DOHH2 (cell line): ENCODE data around the gene ACOX3.

Experiments used
- H3F3A ChIP-seq: fragments of 200-600 bp; sonication (generic), shearing (Covaris generic); 2 replicates; pipeline ENCODE4 v1.6.0; 2016; ENCODE audit warnings: antibody characterized with exemption, mild to moderate bottlenecking; ENCODE audit not compliant: control insufficient read depth, insufficient read depth
- H3K27ac ChIP-seq: fragments of 200-600 bp; sonication (generic); 2 replicates; pipeline ENCODE4 v1.5.1; 2014; ENCODE audit warnings: low read depth, mild to moderate bottlenecking, low read length, moderate library complexity
- H3K27me3 ChIP-seq: fragments of 200-600 bp; sonication (generic); 2 replicates; pipeline ENCODE4 v1.6.1; 2014; ENCODE audit warnings: mild to moderate bottlenecking, low read length, mixed read lengths; ENCODE audit not compliant: control insufficient read depth
- H3K36me3 ChIP-seq: fragments of 200-600 bp; sonication (generic); 2 replicates; pipeline ENCODE4 v1.6.1; 2014; ENCODE audit warnings: mild to moderate bottlenecking, low read length, moderate library complexity, mixed read lengths; ENCODE audit not compliant: control insufficient read depth
- H3K4me1 ChIP-seq: fragments of 200-600 bp; sonication (generic); 2 replicates; pipeline ENCODE4 v1.6.1; 2014; ENCODE audit warnings: mild to moderate bottlenecking, low read length, mixed read lengths; ENCODE audit not compliant: control insufficient read depth
- H3K4me2 ChIP-seq: fragments of 200-600 bp; sonication (generic); 2 replicates; pipeline ENCODE4 v1.6.0; 2014; ENCODE audit warnings: mild to moderate bottlenecking, low read length, moderate library complexity
- H3K4me3 ChIP-seq: fragments of 200-600 bp; sonication (generic); 2 replicates; pipeline ENCODE4 v1.5.1; 2014; ENCODE audit warnings: mild to moderate bottlenecking, low read length, mixed read lengths
- H3K79me2 ChIP-seq: fragments of 200-600 bp; sonication (generic); 2 replicates; pipeline ENCODE4 v1.6.1; 2014; ENCODE audit warnings: mild to moderate bottlenecking, low read length, mixed read lengths; ENCODE audit not compliant: control insufficient read depth
- H3K9me2 ChIP-seq: fragments of 200-600 bp; sonication (generic); replicated peaks from 2 replicates; pipeline ENCODE4 v1.6.1; 2014; ENCODE audit warnings: mild to moderate bottlenecking, low read length, mixed read lengths; ENCODE audit not compliant: control insufficient read depth
- H3K9me3 ChIP-seq: fragments of 200-600 bp; sonication (generic); 2 replicates; pipeline ENCODE4 v1.6.1; 2014; ENCODE audit warnings: antibody characterized with exemption, low read length, mixed read lengths; ENCODE audit not compliant: control insufficient read depth, insufficient read depth
- H4K20me1 ChIP-seq: fragments of 200-600 bp; sonication (generic); 2 replicates; pipeline ENCODE4 v1.6.0; 2014; ENCODE audit warnings: low read depth, mild to moderate bottlenecking, antibody characterized with exemption, low read length, moderate library complexity; ENCODE audit not compliant: control insufficient read depth, insufficient read depth
- CTCF ChIP-seq: fragments of 200-600 bp; sonication (generic); IDR thresholded peaks from one replicate; pipeline ENCODE4 v1.5.1; 2014; ENCODE audit warnings: antibody characterized with exemption, mild to moderate bottlenecking, low read depth, low read length; ENCODE audit not compliant: poor library complexity, severe bottlenecking
- EZH2phosphoT487 ChIP-seq: fragments of 200-600 bp; sonication (generic); IDR thresholded peaks from 2 replicates; pipeline ENCODE4 v1.6.1; 2017; ENCODE audit warnings: borderline replicate concordance, mild to moderate bottlenecking, antibody characterized with exemption, low read length, moderate library complexity, mixed read lengths

The ACOX3 gene

GRCh38 chr4:8385106-8385505 lies 55.4 kb downstream of the ACOX3 start:
- Histone ChIP-seq H3K4me2 (no peak overlapping the region), H3K4me3 (no peak overlapping the region)
- TF ChIP-seq EZH2phosphoT487 (no peak), CTCF (no peak)

GRCh38 chr4:8384397-8385060 lies 56.0 kb downstream of the ACOX3 start:
- Histone ChIP-seq H3K27me3 (no peaks in the 10 kb centered on the region), H3K4me1 (peaks cover 6% of the 10 kb centered on the region), H3K36me3 (peaks cover 3% of the 10 kb centered on the region; the same call in 1 of the 2 replicates), H3K4me3 (no peak overlapping the region), H3K9me2 (no peaks in the 10 kb centered on the region), H3K79me2 (no peaks in the 10 kb centered on the region), H3F3A (no peaks in the 10 kb centered on the region), H3K9me3 (no peaks in the 10 kb centered on the region), H3K4me2 (no peak overlapping the region), H3K27ac (no peak overlapping the region), H4K20me1 (no peaks in the 10 kb centered on the region)
- no peak for TF ChIP-seq EZH2phosphoT487
- TF ChIP-seq CTCF: no peak

More at GRCh38 chr4:8385106-8385505, 55.4 kb downstream of the ACOX3 start:
- peaks cover 3% of the 10 kb centered on the region for H3K36me3 ChIP-seq
- peaks cover 12% of the 10 kb centered on the region for H3K4me1 ChIP-seq
- no peaks in the 10 kb centered on the region for H3K9me2 ChIP-seq
- H4K20me1 ChIP-seq: no peaks in the 10 kb centered on the region
- H3F3A ChIP-seq: no peaks in the 10 kb centered on the region
- H3K79me2 ChIP-seq: no peaks in the 10 kb centered on the region
- H3K27ac ChIP-seq: no peak overlapping the region
- H3K27me3 ChIP-seq: no peaks in the 10 kb centered on the region
- no peaks in the 10 kb centered on the region for H3K9me3 ChIP-seq

- no peaks in the 10 kb centered on the region for H3K9me3 ChIP-seq
- no peak overlapping the region for H3K27ac ChIP-seq
- H3F3A ChIP-seq: no peaks in the 10 kb centered on the region
- no peaks in the 10 kb centered on the region for H3K4me1 ChIP-seq
- no peaks in the 10 kb centered on the region for H3K9me2 ChIP-seq
- H3K27me3 ChIP-seq: no peaks in the 10 kb centered on the region
- no peak for TF ChIP-seq EZH2phosphoT487
- no peak for TF ChIP-seq CTCF
- no peak overlapping the region for H3K4me3 ChIP-seq
- no peak overlapping the region for H3K4me2 ChIP-seq
- no peaks in the 10 kb centered on the region for H4K20me1 ChIP-seq
- H3K36me3 ChIP-seq: no peaks in the 10 kb centered on the region
- H3K79me2 ChIP-seq: no peaks in the 10 kb centered on the region
These were observed 56.9 kb downstream of the ACOX3 start for GRCh38 chr4:8383451-8384160.
